Hematopoietic multipotent progenitor cell treated with erythropoietin and hydrocortisone succinate and interleukin-3 and kit ligand, for 17 days (in vitro differentiated cells): Measurements from ENCODE around the gene KAT8.
"Not testable (repeated sequence)": the region's sequence is repeated elsewhere in the genome, so short reads cannot be mapped to it uniquely, and the experiment has no call there.

Experiments used
- DNase-seq: peaks from one replicate; pipeline ENCODE4 v3.0.0-alpha.2; 2015; ENCODE audit warnings: low spot score

The KAT8 gene

DNA sequence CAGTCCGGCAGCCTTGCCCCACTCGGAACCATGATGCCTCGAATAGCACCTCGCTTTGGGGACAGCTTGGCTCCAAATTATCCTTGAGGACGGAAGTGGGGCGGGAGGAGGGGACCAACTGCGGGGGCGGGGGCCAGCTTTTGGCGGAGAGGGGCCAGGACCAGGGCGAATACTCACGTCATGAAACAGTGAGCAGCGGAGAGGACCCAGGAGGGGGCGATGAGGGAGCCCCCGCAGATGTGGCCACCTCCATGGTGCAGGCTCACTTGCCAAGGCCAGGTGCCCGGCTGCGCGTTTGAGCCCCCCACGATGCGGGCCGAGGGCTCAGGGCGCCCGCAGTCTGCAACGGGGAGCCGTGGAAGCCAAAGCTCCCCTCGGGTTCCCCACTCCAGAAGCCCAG lies 31.4 kb downstream of the KAT8 start:
- DNase-seq = no peak

DNA sequence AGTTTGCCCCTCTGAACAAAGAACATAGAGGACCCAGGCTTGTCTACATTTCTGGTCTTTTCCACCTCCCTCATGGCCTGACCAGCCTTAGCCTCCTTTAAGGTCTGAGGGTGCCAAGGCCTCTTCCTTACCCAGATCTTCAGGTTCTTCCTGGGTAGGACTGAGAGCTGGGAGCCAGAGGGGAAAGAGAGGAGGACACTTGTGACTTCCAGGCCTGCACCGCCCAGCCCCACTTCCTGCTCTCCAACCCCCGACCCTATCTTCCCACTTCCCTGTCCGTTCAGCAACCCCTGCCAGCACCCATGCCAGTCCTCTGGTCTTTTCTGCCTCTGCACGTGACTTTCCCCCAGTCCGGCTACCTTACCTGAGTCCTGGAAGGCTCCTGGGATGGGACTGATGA lies 31.9 kb downstream of the KAT8 start:
- DNase-seq = no peak

DNA sequence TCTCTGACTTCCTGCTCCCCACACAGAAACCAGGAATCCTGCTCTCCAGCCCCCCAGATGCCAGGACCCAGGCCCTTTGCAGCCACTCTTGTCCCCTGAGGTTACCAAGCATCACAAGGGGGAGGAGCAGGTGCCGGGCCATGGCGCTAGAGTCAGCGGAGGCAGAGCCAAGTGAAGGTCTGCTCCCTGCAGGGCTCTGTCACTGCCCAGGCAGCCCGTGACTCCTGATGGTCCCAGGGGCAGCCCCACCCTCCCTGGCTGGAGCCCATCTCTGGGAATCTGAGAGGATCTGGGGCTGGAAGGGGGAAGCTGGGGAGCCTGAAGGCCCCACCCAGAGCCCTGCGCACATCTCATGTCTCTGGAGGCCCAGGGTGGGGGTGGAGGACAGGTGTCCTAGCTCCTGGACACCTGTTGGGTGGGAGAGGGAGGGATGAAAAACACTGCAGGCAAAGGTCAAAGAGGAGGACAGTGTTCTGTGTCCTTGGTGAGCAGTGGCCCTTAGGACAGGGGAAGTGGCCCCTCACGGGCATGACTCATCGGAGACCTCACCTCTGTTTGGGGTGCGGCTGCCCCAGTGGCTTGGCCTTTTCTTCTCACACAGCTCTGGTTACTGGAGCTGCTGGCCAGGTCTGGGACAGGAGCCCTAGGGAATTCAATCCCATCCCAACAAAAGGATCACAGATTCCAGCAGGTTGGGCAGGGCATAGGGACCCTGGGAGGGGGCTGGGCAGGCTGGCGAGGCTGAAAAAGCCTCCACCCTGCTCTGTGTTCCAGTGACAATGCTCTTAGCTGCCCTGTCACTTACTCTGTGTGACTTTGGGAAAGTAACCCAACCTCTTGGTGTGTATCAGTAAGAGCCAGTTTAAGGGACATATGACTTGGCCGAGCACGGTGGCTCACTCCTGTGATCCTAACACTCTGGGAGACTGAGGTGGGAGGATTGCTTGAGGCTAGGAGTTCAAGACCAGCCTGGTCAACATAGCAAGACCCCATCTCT lies 32.7 kb downstream of the KAT8 start, which contains the start of gene PRSS36:
Gene PRSS36, minus strand, starts transcription at position 173 of the 997 bp plus-strand sequence. Its CDS starts 31 bp downstream, at position 142.
- DNase-seq = no peak

DNA sequence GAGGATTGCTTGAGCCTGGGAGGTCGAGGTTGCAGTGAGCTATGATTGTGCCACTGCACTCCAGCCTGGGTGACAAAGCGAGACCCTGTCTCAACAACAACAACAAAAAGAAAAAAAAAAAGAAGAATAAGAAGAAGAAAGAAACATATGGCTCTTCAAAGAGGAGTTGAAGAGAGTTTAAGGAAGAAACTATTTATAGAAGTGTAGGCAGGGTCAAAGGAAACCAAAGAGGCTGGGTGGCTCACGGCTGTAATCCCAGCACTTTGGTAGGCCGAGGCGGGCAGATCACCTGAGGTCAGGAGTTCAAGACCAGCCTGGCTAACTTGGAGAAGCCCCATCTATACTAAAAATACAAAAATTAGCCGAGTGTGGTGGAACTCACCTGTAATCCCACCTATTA lies 33.5 kb downstream of the KAT8 start:
- not testable (repeated sequence) for DNase-seq

DNA sequence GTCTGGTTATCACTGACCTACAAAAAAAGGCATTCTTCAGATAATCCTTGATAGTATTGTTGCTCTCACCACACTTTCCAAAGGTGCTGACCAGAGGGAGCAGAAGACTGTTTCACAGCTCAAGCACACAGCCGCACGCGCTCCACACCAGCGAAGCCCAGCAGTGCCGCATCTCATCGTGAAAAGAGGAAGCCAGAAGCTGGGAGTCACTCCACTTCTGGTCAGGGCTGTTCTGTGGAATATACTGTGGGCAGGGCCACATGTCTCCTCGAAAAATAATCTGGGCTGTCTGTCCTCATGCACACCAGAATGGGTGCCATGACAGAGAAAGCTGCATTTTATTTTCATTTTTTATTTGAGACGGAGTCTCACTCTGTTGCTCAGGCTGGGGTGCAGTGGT lies 39.7 kb downstream of the KAT8 start:
- no peak for DNase-seq

DNA sequence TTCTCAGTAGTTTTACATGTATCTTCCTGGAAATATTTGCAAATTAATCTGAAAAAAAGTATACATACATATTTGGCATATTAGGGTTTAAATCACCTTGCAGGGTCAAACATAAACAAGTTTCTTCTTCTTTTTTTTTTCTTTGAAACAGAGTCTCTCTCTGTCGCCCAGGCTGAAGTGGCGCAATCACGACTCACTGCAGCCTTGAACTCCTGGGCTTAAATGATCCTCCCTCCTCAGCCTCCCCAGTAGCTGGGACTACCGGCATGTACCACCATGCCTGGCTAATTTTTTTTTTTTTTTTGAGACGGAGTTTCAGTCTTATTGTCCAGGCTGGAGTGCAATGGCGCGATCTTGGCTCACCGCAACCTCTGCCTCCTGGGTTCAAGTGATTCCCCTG lies 49.9 kb downstream of the KAT8 start:
- no peak for DNase-seq

DNA sequence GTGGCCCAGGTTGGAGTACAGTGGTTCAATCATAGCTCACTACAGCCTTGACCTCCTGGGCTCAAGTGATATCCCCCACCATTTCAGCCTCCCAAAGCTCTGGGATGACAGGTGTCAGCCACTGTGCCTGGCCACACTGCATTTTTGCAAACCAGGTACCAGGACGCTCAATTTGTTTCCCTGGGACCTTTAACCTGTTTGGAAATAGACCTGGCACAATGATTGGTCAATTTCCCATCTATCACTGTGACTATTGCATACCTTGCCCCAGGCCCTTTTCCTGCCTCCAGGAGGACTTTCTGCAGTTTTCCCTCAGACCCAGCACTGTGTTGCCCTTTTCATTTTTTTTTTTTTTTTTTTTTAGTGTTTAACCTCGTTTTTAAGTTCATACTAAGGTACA lies 51.4 kb downstream of the KAT8 start:
- DNase-seq = no peak

DNA sequence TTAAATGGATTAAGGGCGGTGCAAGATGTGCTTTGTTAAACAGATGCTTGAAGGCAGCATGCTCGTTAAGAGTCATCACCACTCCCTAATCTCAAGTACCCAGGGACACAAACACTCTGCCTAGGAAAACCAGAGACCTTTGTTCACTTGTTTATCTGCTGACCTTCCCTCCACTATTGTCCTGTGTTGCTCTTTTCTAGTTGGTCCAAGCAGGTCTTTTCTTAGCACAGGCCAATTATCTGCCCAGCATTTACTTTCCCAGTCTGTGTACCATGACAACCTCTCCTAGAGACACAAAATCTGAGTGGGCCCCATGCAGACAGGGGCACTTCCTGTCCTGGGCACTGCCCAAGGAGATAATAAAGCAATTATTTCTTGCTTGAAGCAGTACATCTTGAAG lies 52.6 kb downstream of the KAT8 start:
- not testable (repeated sequence) for DNase-seq

DNA sequence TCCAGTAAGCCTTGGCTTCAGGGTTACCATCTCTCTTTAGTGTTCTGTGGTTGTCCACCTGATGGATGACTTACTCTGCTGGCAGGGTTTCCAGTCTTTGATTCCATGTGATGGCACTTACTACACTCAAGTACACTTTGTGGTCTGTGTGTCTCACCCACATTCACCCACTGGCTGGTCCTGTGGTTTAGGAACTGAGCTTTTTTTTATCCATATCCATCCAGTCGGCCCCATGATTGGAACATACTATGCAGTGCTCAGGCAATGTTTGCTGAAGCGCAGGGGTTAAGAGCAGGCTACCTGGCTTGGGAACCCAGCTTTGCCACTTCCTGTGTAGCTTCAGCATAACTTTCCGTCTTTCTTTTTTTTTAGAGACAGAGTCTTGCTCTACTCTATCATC lies 59.7 kb downstream of the KAT8 start:
- DNase-seq = no peak

DNA sequence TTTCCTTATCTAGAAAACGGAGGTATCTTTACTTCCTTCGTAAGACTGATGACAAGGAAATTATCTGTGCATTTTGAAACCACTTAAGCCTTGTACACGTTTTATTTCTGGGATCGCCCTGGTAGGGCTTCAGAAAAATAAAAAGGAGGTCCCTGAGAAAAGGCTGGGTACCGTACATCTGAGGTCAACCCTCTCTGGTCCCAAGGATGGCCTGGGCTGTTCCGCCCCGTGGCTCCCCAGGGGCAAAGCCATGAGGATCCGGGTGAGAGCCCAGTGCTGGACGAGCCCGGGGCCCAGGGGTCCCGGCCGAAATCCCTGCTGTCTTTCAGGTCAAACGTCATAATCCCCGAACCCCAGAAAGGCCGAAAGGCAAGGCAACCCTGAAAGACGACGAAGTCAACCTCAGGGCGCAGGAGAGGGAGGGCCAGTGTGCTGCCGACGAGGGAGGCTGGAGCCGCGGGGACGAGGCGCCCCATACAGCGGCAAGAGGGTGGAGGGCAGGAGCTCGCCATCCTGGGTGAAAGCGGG lies 61.8 kb downstream of the KAT8 start:
- DNase-seq = no peak

DNA sequence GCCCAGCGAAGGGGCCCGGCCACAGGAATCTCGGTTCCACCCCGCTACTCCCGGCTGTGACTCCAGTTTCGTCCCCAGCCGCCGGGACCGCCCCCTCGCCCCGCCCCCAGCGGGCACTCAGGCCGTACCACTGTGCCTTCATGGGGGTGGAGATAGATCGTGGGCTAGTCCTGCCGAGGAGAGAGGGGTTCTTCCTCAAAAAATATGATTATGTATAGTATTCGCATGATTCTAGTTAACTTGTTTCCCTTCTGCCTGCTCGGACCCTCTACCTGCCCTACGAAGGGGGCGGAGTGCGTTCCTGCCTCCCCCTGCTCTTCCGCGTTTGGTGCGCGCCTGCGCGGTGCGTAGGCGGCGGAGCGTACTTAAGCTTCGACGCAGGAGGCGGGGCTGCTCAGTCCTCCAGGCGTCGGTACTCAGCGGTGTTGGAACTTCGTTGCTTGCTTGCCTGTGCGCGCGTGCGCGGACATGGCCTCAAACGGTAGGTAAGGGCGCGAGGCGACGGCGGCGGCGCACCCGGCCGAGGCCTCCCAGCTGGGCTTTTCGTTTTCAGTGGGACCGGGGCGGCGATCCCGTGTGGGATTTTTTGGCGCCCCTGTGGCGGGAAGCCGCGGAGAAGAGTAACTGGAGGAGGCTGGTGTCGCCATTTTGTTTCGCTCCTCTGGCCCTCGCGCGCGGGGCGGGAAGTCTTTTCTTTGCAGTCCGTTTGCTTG lies 62.4 kb downstream of the KAT8 start, which contains the start of gene FUS:
Gene FUS, plus strand, starts transcription at position 393 of the 713 bp plus-strand sequence. Its CDS starts 76 bp downstream, at position 469.
- peak; percentile 98 for DNase-seq
